ENCODE data around the gene CRY1. TPM values are rescaled to one million over a fixed set of nuclear protein-coding genes. Genes with fewer than 3 reads are reported as not detected.
A peak's percentile ranks its signal among the peaks of the same experiment; 100 is the strongest.

Gene CRY1
- total RNA-seq (ENCODE audit: insufficient read depth, low replicate concordance): 52.0 TPM

GRCh38 chr12:107093417-107094182 lies at the start of gene CRY1:
TSS of gene CRY1 (minus strand) at chr12:107093549. CDS start at chr12:107092961, 588 bp downstream.
- DNase-seq (ENCODE audit: low spot score): peak; percentile 99

GRCh38 chr12:107139787-107140186 lies 46.4 kb upstream of the CRY1 start:
- DNase-seq (ENCODE audit: low spot score): no peak

- DNase-seq (ENCODE audit: low spot score): no peak
These were observed 45.6 kb upstream of the CRY1 start for GRCh38 chr12:107138990-107139389.

GRCh38 chr12:107135177-107135576 lies 41.8 kb upstream of the CRY1 start:
- no peak for DNase-seq (ENCODE audit: low spot score)

- DNase-seq (ENCODE audit: low spot score): no peak
These were observed 41.2 kb upstream of the CRY1 start for GRCh38 chr12:107134558-107134957.

- no peak for DNase-seq (ENCODE audit: low spot score)
These were observed 40.1 kb upstream of the CRY1 start for GRCh38 chr12:107133462-107133861.

- DNase-seq (ENCODE audit: low spot score): peak; percentile 80
These were observed 38.7 kb upstream of the CRY1 start for GRCh38 chr12:107131832-107132616.

GRCh38 chr12:107130830-107131611 lies 37.7 kb upstream of the CRY1 start:
- DNase-seq (ENCODE audit: low spot score): peak; percentile 15

- no peak for DNase-seq (ENCODE audit: low spot score)
These were observed 36.1 kb upstream of the CRY1 start for GRCh38 chr12:107129315-107129930.

GRCh38 chr12:107127482-107128430 lies 34.4 kb upstream of the CRY1 start:
- DNase-seq (ENCODE audit: low spot score): no peak

- peak; percentile 28 for DNase-seq (ENCODE audit: low spot score)
These were observed 33.6 kb upstream of the CRY1 start for GRCh38 chr12:107126796-107127481.

- peak; percentile 26 for DNase-seq (ENCODE audit: low spot score)
These were observed 32.5 kb upstream of the CRY1 start for GRCh38 chr12:107125833-107126232.

- no peak for DNase-seq (ENCODE audit: low spot score)
These were observed 29.2 kb upstream of the CRY1 start for GRCh38 chr12:107122452-107122958.

- no peak for DNase-seq (ENCODE audit: low spot score)
These were observed 25.7 kb upstream of the CRY1 start for GRCh38 chr12:107119091-107119490.

GRCh38 chr12:107118624-107119023 lies 25.3 kb upstream of the CRY1 start:
- DNase-seq (ENCODE audit: low spot score): no peak

- DNase-seq (ENCODE audit: low spot score): no peak
These were observed 21.8 kb upstream of the CRY1 start for GRCh38 chr12:107115119-107115518.

- DNase-seq (ENCODE audit: low spot score): no peak
These were observed 18.0 kb upstream of the CRY1 start for GRCh38 chr12:107111314-107111713.

- DNase-seq (ENCODE audit: low spot score): no peak
These were observed 16.7 kb upstream of the CRY1 start for GRCh38 chr12:107109726-107110719.
